ENCODE data around the gene USP48.
"Not testable (repeated sequence)": the region's sequence is repeated elsewhere in the genome, so short reads cannot be mapped to it uniquely, and the experiment has no call there.

The USP48 gene

GRCh38 chr1:21774835-21775549 is 8.0 kb downstream of the USP48 start:
- no peak for DNase-seq (ENCODE audit: low spot score)

- DNase-seq (ENCODE audit: low spot score), result no peak
These were observed 9.4 kb downstream of the USP48 start for GRCh38 chr1:21773585-21773984.

- DNase-seq (ENCODE audit: low spot score), result not testable (repeated sequence)
These were observed 11.3 kb downstream of the USP48 start for GRCh38 chr1:21771672-21772071.

GRCh38 chr1:21770602-21771001 is 12.3 kb downstream of the USP48 start:
- not testable (repeated sequence) for DNase-seq (ENCODE audit: low spot score)

GRCh38 chr1:21770201-21770600 is 12.7 kb downstream of the USP48 start:
- no peak for DNase-seq (ENCODE audit: low spot score)

GRCh38 chr1:21767106-21767505 is 15.8 kb downstream of the USP48 start:
- not testable (repeated sequence) for DNase-seq (ENCODE audit: low spot score)

GRCh38 chr1:21766210-21766609 is 16.7 kb downstream of the USP48 start:
- DNase-seq (ENCODE audit: low spot score), result no peak

- DNase-seq (ENCODE audit: low spot score), result no peak
These were observed 18.1 kb downstream of the USP48 start for GRCh38 chr1:21764615-21765423.

GRCh38 chr1:21763694-21764419 is 19.1 kb downstream of the USP48 start:
- DNase-seq (ENCODE audit: low spot score), result no peak

- no peak for DNase-seq (ENCODE audit: low spot score)
These were observed 19.7 kb downstream of the USP48 start for GRCh38 chr1:21763236-21763635.

- no peak for DNase-seq (ENCODE audit: low spot score)
These were observed 20.9 kb downstream of the USP48 start for GRCh38 chr1:21762022-21762404.

GRCh38 chr1:21761052-21761451 is 21.9 kb downstream of the USP48 start:
- DNase-seq (ENCODE audit: low spot score), result no peak

GRCh38 chr1:21759818-21760217 is 23.1 kb downstream of the USP48 start:
- DNase-seq (ENCODE audit: low spot score), result no peak

GRCh38 chr1:21759182-21759581 is 23.8 kb downstream of the USP48 start:
- no peak for DNase-seq (ENCODE audit: low spot score)

GRCh38 chr1:21758614-21759013 is 24.3 kb downstream of the USP48 start:
- no peak for DNase-seq (ENCODE audit: low spot score)

GRCh38 chr1:21756393-21757089 is 26.4 kb downstream of the USP48 start:
- no peak for DNase-seq (ENCODE audit: low spot score)

GRCh38 chr1:21755067-21755466 is 27.9 kb downstream of the USP48 start:
- DNase-seq (ENCODE audit: low spot score), result no peak

GRCh38 chr1:21754583-21754982 is 28.4 kb downstream of the USP48 start:
- no peak for DNase-seq (ENCODE audit: low spot score)

- DNase-seq (ENCODE audit: low spot score), result no peak
These were observed 30.8 kb downstream of the USP48 start for GRCh38 chr1:21752186-21752585.

GRCh38 chr1:21751281-21751680 is 31.7 kb downstream of the USP48 start:
- no peak for DNase-seq (ENCODE audit: low spot score)

- DNase-seq (ENCODE audit: low spot score), result no peak
These were observed 32.1 kb downstream of the USP48 start for GRCh38 chr1:21750841-21751240.

- no peak for DNase-seq (ENCODE audit: low spot score)
These were observed 33.0 kb downstream of the USP48 start for GRCh38 chr1:21749859-21750468.
